Keratinocyte (primary cell): ENCODE results near the gene ARID1B.

Experiments
- CTCF ChIP-seq, 3 experiments: IDR thresholded peaks in 1 of 3; conservative IDR thresholded peaks in 1 of 3; optimal IDR thresholded peaks in 1 of 3; 2 replicates in 2 of 3; 3 replicates in 1 of 3; pipeline versions ENCODE3 to v1.5.1; 2011; ENCODE audit warnings: low read length in 3 of 3, mild to moderate bottlenecking in 3 of 3, moderate library complexity in 2 of 3, control low read depth in 1 of 3, inconsistent platforms in 1 of 3; ENCODE audit not compliant: insufficient read depth in 2 of 3; ENCODE audit errors: extremely low read depth in 1 of 3
- EZH2 ChIP-seq: IDR thresholded peaks from one replicate; pipeline ENCODE4 v1.6.1; 2012; ENCODE audit warnings: inconsistent platforms, mild to moderate bottlenecking, low read length, moderate library complexity

DNA sequence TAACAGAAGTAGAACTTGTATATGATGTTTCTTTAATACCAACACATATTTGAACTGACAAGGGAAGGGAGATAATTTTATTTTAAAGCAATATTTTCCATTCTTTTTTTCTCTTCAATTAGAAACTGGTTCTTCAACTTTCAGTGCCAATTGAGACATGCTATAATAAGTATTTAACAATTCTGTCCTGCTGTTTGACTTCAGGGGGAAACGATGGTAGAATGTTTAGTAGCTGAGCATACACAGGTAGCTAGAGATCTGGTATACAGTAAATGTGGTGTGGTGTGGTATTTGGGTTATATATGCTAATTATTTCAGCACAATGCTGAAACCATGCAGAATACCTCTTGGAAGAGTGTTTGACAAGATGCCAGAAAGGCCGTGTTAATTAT lies 156.9 kb downstream of the ARID1B start:
- TF ChIP-seq EZH2 = no peak
- TF ChIP-seq CTCF (optimal IDR thresholded peaks at IDR 0.05 in 1 of 3, IDR thresholded peaks at IDR 0.05 in 1 of 3, conservative IDR thresholded peaks at IDR 0.05 in 1 of 3; ENCODE audit: extremely low read depth in 1 of 3, insufficient read depth in 2 of 3, low read length in 3 of 3) = no peak
